ENCODE data around the gene TTC7B. TPM values are rescaled to one million over a fixed set of nuclear protein-coding genes. Genes with fewer than 3 reads are reported as not detected.

The TTC7B gene
- total RNA-seq, 2 experiments from 2014 or later, result 1.2 to 1.3 TPM

GRCh38 chr14:90816681-90817436 lies 629 bp upstream of the TTC7B start:
- intact Hi-C loops (cut with DNase I, micrococcal nuclease), result no loop called here

GRCh38 chr14:90815572-90815821 lies 733 bp downstream of the TTC7B start:
- no peak for ATAC-seq (ENCODE audit: poor library complexity)
- ChIA-PET CTCF (no interaction called here), POLR2A (no interaction called here)
- H3K4me1 ChIP-seq (ENCODE audit: insufficient read depth, low read length), result peaks cover 13% of the 10 kb centered on the region
- no peak for TF ChIP-seq CTCF (IDR thresholded peaks at IDR 0.05)
- H3K27me3 Mint-ChIP-seq, result peaks cover 11% of the 10 kb centered on the region
- peak overlapping the region; percentile 78 for H3K4me3 Mint-ChIP-seq
- H3K9me3 Mint-ChIP-seq, result no peaks in the 10 kb centered on the region
- no peak for DNase-seq
- peaks cover 5 to 10% of the 10 kb centered on the region in 2 experiments for H3K27me3 ChIP-seq (ENCODE audit: control insufficient read depth in 1 of 2, insufficient read depth in 2 of 2, low read length in 2 of 2)
- no peak overlapping the region for H3K27ac ChIP-seq (ENCODE audit: low read depth in 1 of 2, low read length in 2 of 2)
- H3K36me3 ChIP-seq (ENCODE audit: insufficient read depth, low read length), result no peaks in the 10 kb centered on the region
- intact Hi-C loops (cut with DNase I, micrococcal nuclease), result no loop called here
- no peaks in the 10 kb centered on the region for H3K36me3 Mint-ChIP-seq (ENCODE audit: low read depth)
- H3K4me1 Mint-ChIP-seq (ENCODE audit: low read depth), result peaks cover 6% of the 10 kb centered on the region
- H3K4me3 ChIP-seq (ENCODE audit: low read length), result peak overlapping the region; percentile 38
- peaks cover 0 to 4% of the 10 kb centered on the region in 2 experiments for H3K9me3 ChIP-seq (ENCODE audit: control insufficient read depth in 1 of 2, insufficient read depth in 1 of 2, low read length in 2 of 2)
- H3K27ac Mint-ChIP-seq, result no peak overlapping the region

More at GRCh38 chr14:90816681-90817436, 629 bp upstream of the TTC7B start:
- ATAC-seq (ENCODE audit: poor library complexity), result no peak
- Mint-ChIP-seq H3K4me3 (peak overlapping the region; percentile 40), H3K4me1 (ENCODE audit: low read depth) (peaks cover 18% of the 10 kb centered on the region), H3K27me3 (peaks cover 11% of the 10 kb centered on the region), H3K27ac (no peak overlapping the region), H3K9me3 (no peaks in the 10 kb centered on the region), H3K36me3 (ENCODE audit: low read depth) (no peaks in the 10 kb centered on the region)
- POLR2A ChIA-PET, result interaction anchor here (1.1 kb wide), 1 partner anchor 15 kb away, joined by 3 read pairs; no protein-coding TSS in a partner anchor
- Histone ChIP-seq H3K27ac (ENCODE audit: low read depth in 1 of 2, low read length in 2 of 2) (no peak overlapping the region), H3K36me3 (ENCODE audit: insufficient read depth, low read length) (no peaks in the 10 kb centered on the region), H3K4me1 (ENCODE audit: insufficient read depth, low read length) (peaks cover 22% of the 10 kb centered on the region), H3K27me3 (ENCODE audit: control insufficient read depth in 1 of 2, insufficient read depth in 2 of 2, low read length in 2 of 2) (peaks cover 5 to 10% of the 10 kb centered on the region in 2 experiments), H3K4me3 (ENCODE audit: low read length) (no peak overlapping the region), H3K9me3 (ENCODE audit: control insufficient read depth in 1 of 2, insufficient read depth in 1 of 2, low read length in 2 of 2) (peaks cover 0 to 4% of the 10 kb centered on the region in 2 experiments)
- DNase-seq, result no peak
- CTCF ChIA-PET, result interaction anchor here (0.6 kb wide), 1 partner anchor 14 kb away, joined by 3 read pairs; no protein-coding TSS in a partner anchor
- no peak for TF ChIP-seq CTCF (IDR thresholded peaks at IDR 0.05)

- intact Hi-C loops (cut with DNase I, micrococcal nuclease), result no loop called here
Measured at GRCh38 chr14:90814806-90815571, 1.2 kb downstream of the TTC7B start.

More at GRCh38 chr14:90814806-90815571, 1.2 kb downstream of the TTC7B start:
- H3K4me3 ChIP-seq (ENCODE audit: low read length), result no peak overlapping the region
- H3K27ac ChIP-seq (ENCODE audit: low read depth in 1 of 2, low read length in 2 of 2), result no peak overlapping the region
- H3K27me3 Mint-ChIP-seq, result peaks cover 11% of the 10 kb centered on the region
- peaks cover 0 to 4% of the 10 kb centered on the region in 2 experiments for H3K9me3 ChIP-seq (ENCODE audit: control insufficient read depth in 1 of 2, insufficient read depth in 1 of 2, low read length in 2 of 2)
- ChIA-PET POLR2A (no interaction called here), CTCF (no interaction called here)
- no peak overlapping the region for H3K27ac Mint-ChIP-seq
- DNase-seq (no peak), ATAC-seq (ENCODE audit: poor library complexity) (no peak)
- peaks cover 13% of the 10 kb centered on the region for H3K4me1 ChIP-seq (ENCODE audit: insufficient read depth, low read length)
- TF ChIP-seq CTCF (IDR thresholded peaks at IDR 0.05), result no peak
- no peaks in the 10 kb centered on the region for H3K36me3 ChIP-seq (ENCODE audit: insufficient read depth, low read length)
- peaks cover 5 to 10% of the 10 kb centered on the region in 2 experiments for H3K27me3 ChIP-seq (ENCODE audit: control insufficient read depth in 1 of 2, insufficient read depth in 2 of 2, low read length in 2 of 2)
- peak overlapping the region; percentile 78 for H3K4me3 Mint-ChIP-seq
- H3K9me3 Mint-ChIP-seq, result no peaks in the 10 kb centered on the region
- H3K4me1 Mint-ChIP-seq (ENCODE audit: low read depth), result peaks cover 5% of the 10 kb centered on the region
- H3K36me3 Mint-ChIP-seq (ENCODE audit: low read depth), result no peaks in the 10 kb centered on the region

Data from CD4-positive, alpha-beta T cell (primary cell).